Stomach (tissue), 9 donors: ENCODE results near the gene TWF2. TPM values are rescaled to one million over a fixed set of nuclear protein-coding genes. Genes with fewer than 3 reads are reported as not detected.
A peak's percentile ranks its signal among the peaks of the same experiment; 100 is the strongest.

ENCODE experiments used
- DNase-seq, 2 donors: peaks; one replicate each; pipeline versions ENCODE4 v3.0.0 to v3.0.0-alpha.2; 2013 to 2019
- H3K27ac ChIP-seq, 5 donors: fragments of 200-600 bp in 4 of 5; sonication (generic) in 4 of 5; one replicate each; pipeline ENCODE4 v1.5.1; 2013 to 2019; ENCODE audit warnings: mild to moderate bottlenecking in 1 of 5, moderate library complexity in 1 of 5
- H3K27me3 ChIP-seq, 3 donors: fragments of 200-600 bp; sonication (generic); one replicate each; pipeline ENCODE4 v1.5.1; 2017 to 2019; ENCODE audit warnings: mixed run types in 1 of 3
- H3K36me3 ChIP-seq, 4 donors: fragments of 200-600 bp; sonication (generic); 1 replicate in 3 of 4; 2 replicates in 1 of 4; pipeline ENCODE4 v1.5.1; 2016 to 2019
- H3K4me1 ChIP-seq, 4 donors: fragments of 200-600 bp; sonication (generic); one replicate each; pipeline ENCODE4 v1.5.1; 2016 to 2019
- H3K4me3 ChIP-seq, 4 donors: fragments of 200-600 bp; sonication (generic) in 3 of 4; one replicate each; pipeline ENCODE4 v1.5.1; 2016 to 2019; ENCODE audit warnings: mild to moderate bottlenecking in 1 of 4
- H3K9me3 ChIP-seq, 4 donors: fragments of 200-600 bp; sonication (generic); one replicate each; pipeline ENCODE4 v1.5.1; 2016 to 2019
- EP300 ChIP-seq: sonication (generic); formaldehyde crosslinking; IDR thresholded peaks from one replicate; pipeline ENCODE4 v1.6.1; 2017; ENCODE audit warnings: antibody characterized with exemption
- POLR2A ChIP-seq, 4 donors: fragments of 450-650 bp; IDR thresholded peaks; one replicate each; pipeline ENCODE4 v1.6.1; 2016; ENCODE audit warnings: antibody characterized with exemption in 4 of 4, control low read depth in 2 of 4, mild to moderate bottlenecking in 1 of 4, moderate library complexity in 1 of 4
- POLR2AphosphoS5 ChIP-seq, 3 donors: sonication (generic); formaldehyde crosslinking; IDR thresholded peaks; one replicate each; pipeline ENCODE4 v1.6.1; 2016; ENCODE audit warnings: antibody characterized with exemption in 3 of 3
- WGBS, 5 donors: extraction: QIAGEN DNeasy Blood & Tissue Kit in 3 of 5; methylation state at CpG; one replicate each; pipeline versions ENCODE4 v1.1.5 to v1.1.7; 2013 to 2018; 5-methylcytosine and 5-hydroxymethylcytosine counted together
- intact Hi-C: fragments of 100-400 bp; cut with DNase I; formaldehyde crosslinking; loops from one replicate; pipeline ENCODE4 v1.15.1; 2023; ENCODE audit warnings: low total_unique reads
- polyA plus RNA-seq, 3 donors: library from polyadenylated mRNA; stranded (reverse); fragments of 200-250 nt; gene quantifications; one replicate each; pipeline ENCODE4 v1.2.3, GENCODE V29; 2013
- total RNA-seq, 5 donors: library from RNA; depleted of rRNA; stranded (reverse); fragments of >200 nt; gene quantifications; one replicate each; pipeline versions ENCODE4 v1.1.0 to v1.2.3, GENCODE V29; 2014 to 2016
- TF ChIP-seq, protein P1 (sequence below), 7 experiments: fragments of 450-650 bp in 4 of 7; fragments of 200-600 bp in 3 of 7; sonication (generic) in 3 of 7; IDR thresholded peaks; one replicate each; pipeline ENCODE4 v1.5.1; 2016 to 2019; ENCODE audit warnings: antibody characterized with exemption in 7 of 7, control low read depth in 2 of 7, mild to moderate bottlenecking in 1 of 7
- donor health status: healthy with polysubstance abuse.
- donor health status: Bipolar disorder and iron deficiency.
- donor health status: healthy.

The TWF2 gene
- total and polyA plus RNA-seq, 8 donors, result 18.7 to 237 (median 40.0) TPM

DNA sequence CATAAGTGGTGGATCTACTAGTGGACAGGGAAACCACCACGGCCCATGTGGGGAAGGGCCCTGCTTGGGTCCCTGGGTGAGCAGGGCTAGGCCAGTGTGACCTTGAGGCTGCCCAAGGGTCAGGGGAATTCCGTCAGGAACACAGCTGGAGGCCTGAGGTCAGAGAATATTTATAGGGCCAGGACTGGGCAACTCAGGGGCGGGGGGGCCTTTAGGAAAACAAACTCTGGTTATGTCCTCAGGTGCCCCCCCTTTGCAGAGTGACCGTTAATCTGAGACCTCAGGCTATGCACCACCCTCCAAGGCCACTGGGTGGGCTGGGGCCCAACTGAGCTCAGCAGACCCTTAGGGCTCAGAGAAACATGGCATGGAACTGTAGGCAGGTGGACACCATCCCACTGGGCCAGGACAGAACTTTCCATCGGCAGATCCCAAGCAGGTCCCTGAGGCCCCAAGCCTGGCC, 2.5 kb downstream of the TWF2 start:
- no peak for TF ChIP-seq POLR2AphosphoS5 (IDR thresholded peaks at IDR 0.05)
- H3K4me1 ChIP-seq, result peaks cover 42 to 82% (median 71%) of the 10 kb centered on the region in 4 donors
- peak in 1 of 2 donors; percentile 5 for DNase-seq
- no peaks in the 10 kb centered on the region for H3K9me3 ChIP-seq
- intact Hi-C loops, result no loop called here
- H3K27ac ChIP-seq, result peak overlapping the region in 4 of 5 donors; percentile 92 to 93 (median 93)
- H3K27me3 ChIP-seq, result no peaks in the 10 kb centered on the region
- peaks cover 16 to 38% (median 34%) of the 10 kb centered on the region in 4 donors for H3K36me3 ChIP-seq
- WGBS, 5 donors, result 76 to 90% (median 82%) methylated on average over 5 of the region's 5 CpGs
- no peak overlapping the region for H3K4me3 ChIP-seq

DNA sequence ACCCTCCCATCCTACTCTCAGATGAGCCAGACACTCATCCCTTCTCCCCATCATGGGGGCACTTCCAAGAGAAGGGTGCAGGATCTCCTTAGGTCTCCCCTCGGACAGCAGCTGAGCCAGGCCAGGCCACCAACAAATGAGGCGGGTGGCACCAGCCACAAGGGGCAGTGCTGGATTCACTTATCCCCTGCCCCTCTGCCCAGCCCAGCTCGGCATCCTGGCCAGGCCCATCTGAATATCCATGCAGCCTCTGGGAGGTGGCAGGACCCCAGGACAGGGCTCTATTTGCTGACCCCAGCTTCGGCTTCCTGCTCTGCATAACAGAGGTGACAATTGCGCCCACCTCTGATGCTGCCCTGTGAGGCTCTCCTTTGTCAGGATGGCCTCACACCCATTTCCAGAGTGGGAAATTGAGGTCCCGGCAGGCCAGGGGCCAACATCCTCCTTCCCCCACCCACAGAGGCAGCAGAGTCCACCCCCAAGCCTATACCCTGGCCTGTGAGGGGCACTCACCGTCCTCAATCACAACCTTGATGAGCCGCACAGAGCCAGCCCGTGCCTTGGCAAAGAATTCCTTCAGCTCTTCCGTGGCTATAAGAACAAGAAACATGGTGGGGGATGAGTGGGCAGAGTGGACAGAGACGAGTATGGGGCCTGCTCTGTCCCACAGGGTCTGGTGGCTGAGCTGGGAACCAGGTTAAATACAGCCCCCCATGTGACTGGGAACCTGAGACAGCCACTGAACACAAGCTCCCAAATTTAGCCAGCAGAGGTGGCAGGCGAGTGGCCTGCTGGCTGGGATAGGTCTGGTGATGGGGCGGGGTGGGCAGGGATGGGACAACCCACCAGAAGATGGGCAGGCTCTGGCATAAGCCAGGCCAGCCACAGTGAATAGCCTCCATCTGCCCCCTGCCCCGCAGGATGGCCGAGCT, 4.2 kb downstream of the TWF2 start:
- Histone ChIP-seq H3K36me3 (peaks cover 33 to 54% (median 50%) of the 10 kb centered on the region in 4 donors), H3K4me1 (peaks cover 30 to 69% (median 62%) of the 10 kb centered on the region in 4 donors)

DNA sequence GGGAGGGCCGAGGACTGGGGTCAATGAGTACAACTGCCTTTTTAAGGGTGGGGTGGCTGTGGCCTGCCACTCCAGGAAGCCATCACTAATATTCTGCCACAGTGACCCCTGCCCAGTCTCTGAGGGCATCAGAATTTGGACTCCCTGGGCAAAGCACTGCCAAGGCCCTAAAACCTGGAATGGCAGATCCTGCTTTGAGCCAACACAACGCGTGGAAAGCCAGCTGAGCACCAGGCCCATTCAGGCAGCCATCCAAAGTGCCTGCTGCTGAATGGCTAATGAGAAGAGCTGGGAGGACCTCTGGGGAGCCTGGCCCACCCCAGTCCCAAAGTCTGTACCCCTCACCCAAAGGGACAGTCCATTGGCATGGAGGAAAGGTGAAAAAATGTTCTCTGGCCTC, 5.0 kb downstream of the TWF2 start:
- Histone ChIP-seq H3K9me3 (no peaks in the 10 kb centered on the region), H3K27ac (no peak overlapping the region), H3K27me3 (no peaks in the 10 kb centered on the region), H3K4me1 (peaks cover 26 to 64% (median 56%) of the 10 kb centered on the region in 4 donors), H3K36me3 (peaks cover 41 to 63% (median 58%) of the 10 kb centered on the region in 4 donors), H3K4me3 (no peak overlapping the region)
- intact Hi-C loops, result no loop called here
- DNase-seq, result no peak
- 55 to 84% (median 69%) methylated on average over 2 to 3 of the region's 3 CpGs for WGBS, 5 donors
- TF ChIP-seq, protein P1, sequence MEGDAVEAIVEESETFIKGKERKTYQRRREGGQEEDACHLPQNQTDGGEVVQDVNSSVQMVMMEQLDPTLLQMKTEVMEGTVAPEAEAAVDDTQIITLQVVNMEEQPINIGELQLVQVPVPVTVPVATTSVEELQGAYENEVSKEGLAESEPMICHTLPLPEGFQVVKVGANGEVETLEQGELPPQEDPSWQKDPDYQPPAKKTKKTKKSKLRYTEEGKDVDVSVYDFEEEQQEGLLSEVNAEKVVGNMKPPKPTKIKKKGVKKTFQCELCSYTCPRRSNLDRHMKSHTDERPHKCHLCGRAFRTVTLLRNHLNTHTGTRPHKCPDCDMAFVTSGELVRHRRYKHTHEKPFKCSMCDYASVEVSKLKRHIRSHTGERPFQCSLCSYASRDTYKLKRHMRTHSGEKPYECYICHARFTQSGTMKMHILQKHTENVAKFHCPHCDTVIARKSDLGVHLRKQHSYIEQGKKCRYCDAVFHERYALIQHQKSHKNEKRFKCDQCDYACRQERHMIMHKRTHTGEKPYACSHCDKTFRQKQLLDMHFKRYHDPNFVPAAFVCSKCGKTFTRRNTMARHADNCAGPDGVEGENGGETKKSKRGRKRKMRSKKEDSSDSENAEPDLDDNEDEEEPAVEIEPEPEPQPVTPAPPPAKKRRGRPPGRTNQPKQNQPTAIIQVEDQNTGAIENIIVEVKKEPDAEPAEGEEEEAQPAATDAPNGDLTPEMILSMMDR (IDR thresholded peaks at IDR 0.05), result no peak
- TF ChIP-seq POLR2A (IDR thresholded peaks at IDR 0.05) (no peak), EP300 (no peak), POLR2AphosphoS5 (IDR thresholded peaks at IDR 0.05) (no peak)

More for the DNA sequence above, 4.2 kb downstream of the TWF2 start:
- Histone ChIP-seq H3K27ac (peak overlapping the region in 1 of 5 donors; percentile 11), H3K27me3 (no peaks in the 10 kb centered on the region), H3K9me3 (no peaks in the 10 kb centered on the region), H3K4me3 (no peak overlapping the region)
- TF ChIP-seq POLR2AphosphoS5 (IDR thresholded peaks at IDR 0.05) (no peak), POLR2A (IDR thresholded peaks at IDR 0.05) (no peak), EP300 (no peak)
- TF ChIP-seq, protein P1 (IDR thresholded peaks at IDR 0.05), result no peak
- 86 to 91% (median 88%) methylated on average over 14 to 15 of the region's 15 CpGs for WGBS, 5 donors
- DNase-seq, result no peak
- intact Hi-C loops, result no loop called here

DNA sequence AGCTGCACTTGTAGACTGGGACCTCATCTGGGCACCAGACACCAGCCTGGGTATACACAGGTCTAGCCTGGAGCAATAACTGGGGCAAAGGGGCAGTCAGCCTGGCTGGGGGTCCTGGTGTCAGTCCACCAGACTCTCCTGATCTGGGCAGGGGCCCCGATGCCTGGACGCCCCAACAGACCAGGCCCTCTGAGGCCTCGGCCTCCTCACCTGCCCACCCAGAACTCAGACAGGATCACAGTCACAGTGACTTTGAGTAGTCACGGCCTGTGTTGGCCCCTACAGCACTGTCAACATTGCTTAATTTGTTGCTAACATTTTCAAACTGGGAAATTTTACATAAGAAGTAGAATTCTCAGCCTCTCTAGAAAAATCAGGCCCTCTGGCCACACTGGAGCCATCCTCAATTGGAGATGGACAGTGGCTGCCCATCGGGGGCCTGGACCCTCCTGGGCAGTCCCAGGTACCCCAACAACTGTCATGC, 5.8 kb downstream of the TWF2 start:
- peak overlapping the region in 1 of 5 donors; percentile 0 for H3K27ac ChIP-seq
- TF ChIP-seq EP300, result no peak
- TF ChIP-seq POLR2A (IDR thresholded peaks at IDR 0.05), result no peak
- TF ChIP-seq, protein P1 (IDR thresholded peaks at IDR 0.05), result no peak
- TF ChIP-seq POLR2AphosphoS5 (IDR thresholded peaks at IDR 0.05), result no peak
- intact Hi-C loops, result no loop called here
- no peaks in the 10 kb centered on the region for H3K27me3 ChIP-seq
- H3K4me1 ChIP-seq, result peaks cover 21 to 58% (median 50%) of the 10 kb centered on the region in 4 donors
- peaks cover 49 to 71% (median 67%) of the 10 kb centered on the region in 4 donors for H3K36me3 ChIP-seq
- H3K9me3 ChIP-seq, result no peaks in the 10 kb centered on the region
- WGBS, 5 donors, result 90 to 95% (median 92%) methylated on average over 5 of the region's 5 CpGs
- no peak for DNase-seq
- H3K4me3 ChIP-seq, result no peak overlapping the region
